WTC11 (cell line): ENCODE results near the gene CBX5. TPM values are rescaled to one million over a fixed set of nuclear protein-coding genes. Genes with fewer than 3 reads are reported as not detected.
A peak's percentile ranks its signal among the peaks of the same experiment; 100 is the strongest.

ENCODE experiments used
- ATAC-seq: fragments of 200-7000 bp; cut with Tn5 transposase; 2 replicates; pipeline ENCODE4 v1.10.0; 2021; ENCODE audit warnings: mild to moderate bottlenecking, moderate library complexity
- CTCF ChIA-PET: fragments of 300-600 bp; sonication (Branson Sonifier 250); formaldehyde crosslinking; loops from one replicate; lab custom pipeline; 2021; ENCODE audit warnings: antibody characterized with exemption; lab: Charles Lee
- POLR2A ChIA-PET: fragments of 350-600 bp; sonication (Branson Sonifier 250); formaldehyde crosslinking; loops from one replicate; lab custom pipeline; 2021; ENCODE audit warnings: antibody characterized with exemption; lab: Charles Lee
- DNase-seq: peaks from one replicate; pipeline ENCODE4 v3.0.0; 2021; ENCODE audit warnings: low spot score
- H3K27ac Mint-ChIP-seq: 2 replicates; pipeline ENCODE4 v1.8.0; 2021; ENCODE audit warnings: mixed read lengths
- H3K27me3 Mint-ChIP-seq: 2 replicates; pipeline ENCODE4 v1.8.0; 2021; ENCODE audit warnings: low read depth, mild to moderate bottlenecking, moderate library complexity, mixed read lengths
- H3K36me3 Mint-ChIP-seq: 2 replicates; pipeline ENCODE4 v1.8.0; 2021; ENCODE audit warnings: mixed read lengths
- H3K4me1 Mint-ChIP-seq: 2 replicates; pipeline ENCODE4 v1.8.0; 2022; ENCODE audit warnings: mixed read lengths
- H3K4me3 Mint-ChIP-seq: 2 replicates; pipeline ENCODE4 v1.8.0; 2021; ENCODE audit warnings: mild to moderate bottlenecking, moderate library complexity, mixed read lengths
- H3K9me3 Mint-ChIP-seq: 2 replicates; pipeline ENCODE4 v1.8.0; 2021; ENCODE audit warnings: mixed read lengths
- CREB1 ChIP-seq: sonication (generic); formaldehyde crosslinking; IDR thresholded peaks from 2 replicates; pipeline ENCODE4 v1.8.0; 2023; ENCODE audit warnings: mild to moderate bottlenecking, missing genetic modification reagents
- GTF2I ChIP-seq: fragments of 250-450 bp; sonication (Bioruptor Pico); conservative IDR thresholded peaks from 2 replicates; pipeline ENCODE4 v1.4.0; 2021; ENCODE audit warnings: mild to moderate bottlenecking
- IRF1 ChIP-seq: sonication (generic); formaldehyde crosslinking; IDR thresholded peaks from 2 replicates; pipeline ENCODE4 v1.8.0; 2023; ENCODE audit warnings: missing genetic modification reagents
- KAT7 ChIP-seq: sonication (generic); formaldehyde crosslinking; IDR thresholded peaks from 2 replicates; pipeline ENCODE4 v1.8.1; 2023; ENCODE audit warnings: missing genetic modification reagents, mild to moderate bottlenecking, borderline replicate concordance
- NFE2L1 ChIP-seq: sonication (generic); formaldehyde crosslinking; IDR thresholded peaks from 2 replicates; pipeline ENCODE4 v1.8.1; 2023; ENCODE audit warnings: missing genetic modification reagents
- OVOL2 ChIP-seq: fragments of 250-450 bp; sonication (Bioruptor Pico); IDR thresholded peaks from 2 replicates; pipeline ENCODE4 v1.9.0; 2021; ENCODE audit warnings: mild to moderate bottlenecking, borderline replicate concordance
- PRDM15 ChIP-seq: sonication (generic); formaldehyde crosslinking; IDR thresholded peaks from 2 replicates; pipeline ENCODE4 v1.8.0; 2022; ENCODE audit warnings: missing genetic modification reagents
- RELA ChIP-seq: sonication (generic); formaldehyde crosslinking; IDR thresholded peaks from 2 replicates; pipeline ENCODE4 v1.8.1; 2022; ENCODE audit warnings: missing genetic modification reagents, mild to moderate bottlenecking, borderline replicate concordance
- SMAD4 ChIP-seq: sonication (generic); formaldehyde crosslinking; IDR thresholded peaks from 2 replicates; pipeline ENCODE4 v1.8.0; 2022; ENCODE audit warnings: mild to moderate bottlenecking, missing genetic modification reagents
- TEAD4 ChIP-seq: sonication (generic); formaldehyde crosslinking; IDR thresholded peaks from 2 replicates; pipeline ENCODE4 v1.8.0; 2022; ENCODE audit warnings: mild to moderate bottlenecking, missing genetic modification reagents
- ZBTB21 ChIP-seq: sonication (generic); formaldehyde crosslinking; IDR thresholded peaks from 2 replicates; pipeline ENCODE4 v1.8.1; 2023; ENCODE audit warnings: mild to moderate bottlenecking, missing genetic modification reagents, borderline replicate concordance
- ZNF219 ChIP-seq: sonication (generic); formaldehyde crosslinking; IDR thresholded peaks from 2 replicates; pipeline ENCODE4 v1.8.0; 2023; ENCODE audit warnings: missing genetic modification reagents, mild to moderate bottlenecking, borderline replicate concordance
- ZNF263 ChIP-seq: sonication (generic); formaldehyde crosslinking; IDR thresholded peaks from 2 replicates; pipeline ENCODE4 v1.8.1; 2022; ENCODE audit warnings: low read depth, mild to moderate bottlenecking, moderate library complexity, missing genetic modification reagents
- ZNF532 ChIP-seq: fragments of 250-450 bp; sonication (Bioruptor Pico); IDR thresholded peaks from 2 replicates; pipeline ENCODE4 v1.9.0; 2021; ENCODE audit warnings: mild to moderate bottlenecking, borderline replicate concordance
- total RNA-seq: library from RNA; stranded (reverse); gene quantifications from 3 replicates; pipeline ENCODE4 v1.2.3, GENCODE V29; 2021
- TF ChIP-seq, protein P1 (sequence below): fragments of 200-600 bp; IDR thresholded peaks from 2 replicates; pipeline ENCODE4 v1.8.0; 2022; ENCODE audit warnings: antibody characterized with exemption
- TF ChIP-seq, protein P2 (sequence below): sonication (generic); formaldehyde crosslinking; IDR thresholded peaks from 2 replicates; pipeline ENCODE4 v1.8.1; 2022; ENCODE audit warnings: low read depth, mild to moderate bottlenecking, moderate library complexity, missing genetic modification reagents, borderline replicate concordance
- TF ChIP-seq, protein P3 (sequence below): fragments of 250-450 bp; sonication (Bioruptor Pico); IDR thresholded peaks from 2 replicates; pipeline ENCODE4 v1.9.0; 2021; ENCODE audit warnings: mild to moderate bottlenecking
- TF ChIP-seq, protein P4 (sequence below): fragments of 250-450 bp; sonication (Bioruptor Pico); IDR thresholded peaks from 2 replicates; pipeline ENCODE4 v1.9.0; 2021; ENCODE audit warnings: mild to moderate bottlenecking

CBX5 gene
- total RNA-seq, 1 experiment from 2014 or later, result 182 TPM

DNA sequence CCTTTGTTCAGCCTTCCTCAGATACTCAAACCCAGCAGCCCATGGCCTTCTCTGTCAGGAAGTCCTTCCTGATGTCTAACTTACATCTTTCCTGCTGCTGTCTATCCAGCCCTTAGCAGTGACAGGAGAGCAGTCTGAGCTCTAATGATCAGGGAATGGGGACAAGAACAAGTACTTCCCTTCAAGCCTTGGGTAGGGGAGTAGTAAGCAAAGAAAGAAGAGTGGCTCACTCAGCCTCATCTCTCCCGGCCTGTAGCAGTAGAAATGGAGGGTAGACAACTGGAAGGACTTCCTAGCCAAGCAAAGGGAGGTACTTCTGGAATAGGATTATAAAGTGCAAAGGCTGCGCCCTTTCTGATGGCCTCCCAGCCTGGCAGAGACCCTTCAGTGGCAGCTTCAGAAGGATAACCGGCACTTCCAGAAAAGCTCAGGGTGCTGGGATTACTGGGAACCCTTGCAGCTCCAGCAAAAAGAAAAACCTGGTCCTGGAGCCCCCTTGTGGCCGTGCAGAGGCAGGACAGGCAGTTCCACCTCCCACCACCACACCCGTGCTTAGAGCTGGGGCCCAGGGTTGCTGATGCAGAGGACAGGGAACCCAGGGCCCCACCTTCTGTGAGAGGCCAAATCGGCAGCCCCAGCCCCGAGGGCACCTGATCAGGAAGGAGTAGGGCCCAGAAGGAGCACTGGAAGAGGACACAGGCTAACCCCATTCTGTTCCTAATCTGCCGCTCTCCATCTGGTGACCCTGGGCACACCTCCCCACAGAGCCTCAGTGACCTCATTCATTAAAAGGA lies 78.7 kb downstream of the CBX5 start:
- no peaks in the 10 kb centered on the region for H3K36me3 Mint-ChIP-seq
- H3K27me3 Mint-ChIP-seq, result peaks cover 96% of the 10 kb centered on the region
- ChIA-PET CTCF (interaction anchor here (0.5 to 7.2 kb wide), 70 partner anchors 9 to 932 kb away, joined by 3 to 149 read pairs (median 6); partner anchors contain the start of genes CBX5, CISTR, COPZ1 and HNRNPA1), POLR2A (interaction anchor here (0.5 to 1.2 kb wide), 5 partner anchors 79 to 1853 kb away, joined by 3 to 4 read pairs (median 3); partner anchors contain the start of genes COPZ1 and HNRNPA1)
- no peak overlapping the region for H3K4me3 Mint-ChIP-seq
- TF ChIP-seq, protein P1, sequence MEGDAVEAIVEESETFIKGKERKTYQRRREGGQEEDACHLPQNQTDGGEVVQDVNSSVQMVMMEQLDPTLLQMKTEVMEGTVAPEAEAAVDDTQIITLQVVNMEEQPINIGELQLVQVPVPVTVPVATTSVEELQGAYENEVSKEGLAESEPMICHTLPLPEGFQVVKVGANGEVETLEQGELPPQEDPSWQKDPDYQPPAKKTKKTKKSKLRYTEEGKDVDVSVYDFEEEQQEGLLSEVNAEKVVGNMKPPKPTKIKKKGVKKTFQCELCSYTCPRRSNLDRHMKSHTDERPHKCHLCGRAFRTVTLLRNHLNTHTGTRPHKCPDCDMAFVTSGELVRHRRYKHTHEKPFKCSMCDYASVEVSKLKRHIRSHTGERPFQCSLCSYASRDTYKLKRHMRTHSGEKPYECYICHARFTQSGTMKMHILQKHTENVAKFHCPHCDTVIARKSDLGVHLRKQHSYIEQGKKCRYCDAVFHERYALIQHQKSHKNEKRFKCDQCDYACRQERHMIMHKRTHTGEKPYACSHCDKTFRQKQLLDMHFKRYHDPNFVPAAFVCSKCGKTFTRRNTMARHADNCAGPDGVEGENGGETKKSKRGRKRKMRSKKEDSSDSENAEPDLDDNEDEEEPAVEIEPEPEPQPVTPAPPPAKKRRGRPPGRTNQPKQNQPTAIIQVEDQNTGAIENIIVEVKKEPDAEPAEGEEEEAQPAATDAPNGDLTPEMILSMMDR, result peak; percentile 93
- no peak for TF ChIP-seq IRF1 (CRISPR knock-in tag)
- TF ChIP-seq ZNF263, result no peak
- peak; percentile 60 for TF ChIP-seq PRDM15 (CRISPR knock-in tag)
- TF ChIP-seq RELA, result no peak
- no peak for TF ChIP-seq SMAD4 (CRISPR knock-in tag)
- DNase-seq (peak; percentile 87), ATAC-seq (peak; percentile 92)
- H3K27ac Mint-ChIP-seq, result no peak overlapping the region
- H3K4me1 Mint-ChIP-seq, result peaks cover 16% of the 10 kb centered on the region
- no peaks in the 10 kb centered on the region for H3K9me3 Mint-ChIP-seq

DNA sequence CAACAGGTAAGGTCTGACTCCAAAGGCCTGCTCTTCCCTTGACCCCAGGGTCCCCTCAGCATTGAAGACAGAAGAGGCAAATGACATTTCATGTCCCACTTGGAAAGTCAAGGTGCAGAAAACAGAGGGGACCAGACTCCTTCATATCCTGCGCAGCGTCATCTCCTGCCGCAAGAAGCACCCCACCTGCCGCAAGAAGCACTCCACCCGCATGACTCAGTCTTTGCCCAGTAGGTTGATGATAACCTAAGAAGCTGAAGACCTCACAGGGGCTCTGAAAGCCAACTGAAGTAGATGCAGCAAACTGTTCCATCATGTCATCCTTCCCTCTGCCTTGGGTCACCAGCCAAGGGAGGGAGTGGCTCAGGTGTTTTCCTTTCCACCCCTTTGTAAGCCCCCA lies 79.5 kb downstream of the CBX5 start:
- ChIA-PET CTCF (interaction anchor here (0.8 to 7.2 kb wide), 17 partner anchors 8 to 449 kb away, joined by 4 to 149 read pairs (median 17); partner anchors contain the start of genes CISTR, HOXC10, HOXC4 and HOXC5), POLR2A (interaction anchor here (0.6 kb wide), 2 partner anchors 100 to 179 kb away, joined by 3 to 6 read pairs; partner anchors contain the start of gene NFE2)
- TF ChIP-seq GTF2I (CRISPR knock-in tag), result no peak
- no peak for TF ChIP-seq CREB1 (CRISPR knock-in tag)
- TF ChIP-seq ZBTB21, result no peak
- TF ChIP-seq NFE2L1, result no peak
- no peak for TF ChIP-seq ZNF219
- TF ChIP-seq, protein P2, sequence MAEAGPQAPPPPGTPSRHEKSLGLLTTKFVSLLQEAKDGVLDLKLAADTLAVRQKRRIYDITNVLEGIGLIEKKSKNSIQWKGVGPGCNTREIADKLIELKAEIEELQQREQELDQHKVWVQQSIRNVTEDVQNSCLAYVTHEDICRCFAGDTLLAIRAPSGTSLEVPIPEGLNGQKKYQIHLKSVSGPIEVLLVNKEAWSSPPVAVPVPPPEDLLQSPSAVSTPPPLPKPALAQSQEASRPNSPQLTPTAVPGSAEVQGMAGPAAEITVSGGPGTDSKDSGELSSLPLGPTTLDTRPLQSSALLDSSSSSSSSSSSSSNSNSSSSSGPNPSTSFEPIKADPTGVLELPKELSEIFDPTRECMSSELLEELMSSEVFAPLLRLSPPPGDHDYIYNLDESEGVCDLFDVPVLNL (CRISPR knock-in tag), result no peak
- TF ChIP-seq, protein P3, sequence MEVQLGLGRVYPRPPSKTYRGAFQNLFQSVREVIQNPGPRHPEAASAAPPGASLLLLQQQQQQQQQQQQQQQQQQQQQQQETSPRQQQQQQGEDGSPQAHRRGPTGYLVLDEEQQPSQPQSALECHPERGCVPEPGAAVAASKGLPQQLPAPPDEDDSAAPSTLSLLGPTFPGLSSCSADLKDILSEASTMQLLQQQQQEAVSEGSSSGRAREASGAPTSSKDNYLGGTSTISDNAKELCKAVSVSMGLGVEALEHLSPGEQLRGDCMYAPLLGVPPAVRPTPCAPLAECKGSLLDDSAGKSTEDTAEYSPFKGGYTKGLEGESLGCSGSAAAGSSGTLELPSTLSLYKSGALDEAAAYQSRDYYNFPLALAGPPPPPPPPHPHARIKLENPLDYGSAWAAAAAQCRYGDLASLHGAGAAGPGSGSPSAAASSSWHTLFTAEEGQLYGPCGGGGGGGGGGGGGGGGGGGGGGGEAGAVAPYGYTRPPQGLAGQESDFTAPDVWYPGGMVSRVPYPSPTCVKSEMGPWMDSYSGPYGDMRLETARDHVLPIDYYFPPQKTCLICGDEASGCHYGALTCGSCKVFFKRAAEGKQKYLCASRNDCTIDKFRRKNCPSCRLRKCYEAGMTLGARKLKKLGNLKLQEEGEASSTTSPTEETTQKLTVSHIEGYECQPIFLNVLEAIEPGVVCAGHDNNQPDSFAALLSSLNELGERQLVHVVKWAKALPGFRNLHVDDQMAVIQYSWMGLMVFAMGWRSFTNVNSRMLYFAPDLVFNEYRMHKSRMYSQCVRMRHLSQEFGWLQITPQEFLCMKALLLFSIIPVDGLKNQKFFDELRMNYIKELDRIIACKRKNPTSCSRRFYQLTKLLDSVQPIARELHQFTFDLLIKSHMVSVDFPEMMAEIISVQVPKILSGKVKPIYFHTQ, result no peak
- TF ChIP-seq, protein P4, sequence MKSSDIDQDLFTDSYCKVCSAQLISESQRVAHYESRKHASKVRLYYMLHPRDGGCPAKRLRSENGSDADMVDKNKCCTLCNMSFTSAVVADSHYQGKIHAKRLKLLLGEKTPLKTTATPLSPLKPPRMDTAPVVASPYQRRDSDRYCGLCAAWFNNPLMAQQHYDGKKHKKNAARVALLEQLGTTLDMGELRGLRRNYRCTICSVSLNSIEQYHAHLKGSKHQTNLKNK (CRISPR knock-in tag), result no peak
- TF ChIP-seq TEAD4 (CRISPR knock-in tag), result no peak
- TF ChIP-seq OVOL2 (CRISPR knock-in tag), result no peak
- TF ChIP-seq ZNF532, result no peak
- no peak for TF ChIP-seq KAT7 (CRISPR knock-in tag)
- no peak for ATAC-seq
- no peak for DNase-seq
- H3K4me3 Mint-ChIP-seq, result no peak overlapping the region
- H3K27me3 Mint-ChIP-seq, result peaks cover 94% of the 10 kb centered on the region
- H3K9me3 Mint-ChIP-seq, result no peaks in the 10 kb centered on the region
- peaks cover 19% of the 10 kb centered on the region for H3K4me1 Mint-ChIP-seq
- H3K36me3 Mint-ChIP-seq, result no peaks in the 10 kb centered on the region
- H3K27ac Mint-ChIP-seq, result no peak overlapping the region
